Inflammatory macrophage (primary cell): Measurements from ENCODE around the gene FAM20C.
"Not testable (repeated sequence)": the region's sequence is repeated elsewhere in the genome, so short reads cannot be mapped to it uniquely, and the experiment has no call there.

Source experiments
- DNase-seq, 2 donors: peaks; one replicate each; pipeline ENCODE4 v3.0.0-alpha.2; 2020 to 2022

The FAM20C gene

GRCh38 chr7:228610-229009, 36.2 kb downstream of the FAM20C start:
- DNase-seq: no peak

GRCh38 chr7:229184-229964, 37.0 kb downstream of the FAM20C start:
- DNase-seq: no peak

- no peak for DNase-seq
Measured at GRCh38 chr7:230274-230673, 37.9 kb downstream of the FAM20C start.

- no peak for DNase-seq
Measured at GRCh38 chr7:231030-231857, 38.9 kb downstream of the FAM20C start.

GRCh38 chr7:231858-232246, 39.5 kb downstream of the FAM20C start:
- DNase-seq: no peak

- DNase-seq: no peak
Measured at GRCh38 chr7:232410-233248, 40.3 kb downstream of the FAM20C start.

- DNase-seq: no peak
Measured at GRCh38 chr7:233249-234035, 41.1 kb downstream of the FAM20C start.

GRCh38 chr7:234051-234707, 41.8 kb downstream of the FAM20C start:
- DNase-seq: no peak

- no peak for DNase-seq
Measured at GRCh38 chr7:234708-235553, 42.6 kb downstream of the FAM20C start.

- no peak for DNase-seq
Measured at GRCh38 chr7:235576-236395, 43.4 kb downstream of the FAM20C start.

- no peak for DNase-seq
Measured at GRCh38 chr7:236967-237366, 44.6 kb downstream of the FAM20C start.

GRCh38 chr7:237385-237784, 45.0 kb downstream of the FAM20C start:
- DNase-seq: no peak

GRCh38 chr7:240146-240676, 47.8 kb downstream of the FAM20C start:
- DNase-seq: no peak

GRCh38 chr7:240887-241421, 48.6 kb downstream of the FAM20C start:
- no peak for DNase-seq

- no peak for DNase-seq
Measured at GRCh38 chr7:241513-241912, 49.1 kb downstream of the FAM20C start.

GRCh38 chr7:242826-243579, 50.6 kb downstream of the FAM20C start:
- DNase-seq: not testable (repeated sequence)

GRCh38 chr7:243580-243978, 51.2 kb downstream of the FAM20C start:
- not testable (repeated sequence) for DNase-seq

- no peak for DNase-seq
Measured at GRCh38 chr7:244974-245373, 52.6 kb downstream of the FAM20C start.
